AG08396 (cell line): ENCODE data around the gene MEPCE.

Experiments used
- DNase-seq: peaks from one replicate; pipeline ENCODE4 v3.0.0; 2012; ENCODE audit warnings: low spot score, mixed read lengths

Gene MEPCE

DNA sequence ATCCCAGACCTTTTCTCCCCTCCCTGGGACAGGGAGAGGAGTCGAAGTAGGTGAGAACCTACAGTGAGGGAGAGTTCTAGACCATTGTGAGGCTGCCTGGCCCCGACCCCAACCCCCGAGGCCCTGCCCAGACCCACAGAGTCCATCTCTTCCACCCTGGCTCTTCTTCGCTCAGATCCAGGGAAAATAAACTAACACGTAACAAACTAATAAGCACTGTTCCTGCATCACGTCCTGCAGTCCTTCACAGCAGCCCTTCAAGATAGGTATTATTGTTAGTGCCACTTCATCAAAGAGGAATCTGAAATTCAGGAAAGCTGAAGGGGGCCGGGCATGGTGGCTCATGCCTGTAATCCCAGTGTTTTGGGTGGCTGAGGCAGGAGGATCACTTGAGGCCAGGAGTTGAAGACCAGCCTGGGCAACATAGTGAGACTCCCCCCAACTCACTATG, 34.6 kb downstream of the MEPCE start, which contains the start of gene SPACDR:
SPACDR (minus strand) TSS at position 51 of the 451 bp plus-strand sequence. CDS start 235 bp downstream, outside the sequence.
- DNase-seq = no peak

GRCh38 chr7:100464791-100465190, 35.2 kb downstream of the MEPCE start:
- no peak for DNase-seq

DNA sequence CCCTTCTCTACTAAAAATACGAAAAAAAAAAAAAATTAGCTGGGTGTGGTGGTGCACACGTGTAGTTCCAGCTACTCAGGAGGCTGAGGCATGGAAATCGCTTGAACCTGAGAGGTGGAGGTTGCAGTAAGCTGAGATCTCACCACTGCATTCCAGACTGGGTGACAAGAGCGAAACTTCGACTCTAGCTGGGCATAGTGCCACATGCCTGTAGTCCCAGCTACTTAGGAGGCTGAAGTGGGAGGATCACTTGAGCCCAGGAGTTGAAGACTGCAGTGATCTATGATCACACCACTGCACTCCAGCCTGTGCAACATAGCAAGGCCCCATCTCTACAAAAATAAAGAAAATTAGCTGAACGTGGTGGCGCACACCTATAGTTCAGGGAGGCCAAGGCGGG, 35.7 kb downstream of the MEPCE start:
- no peak for DNase-seq

DNA sequence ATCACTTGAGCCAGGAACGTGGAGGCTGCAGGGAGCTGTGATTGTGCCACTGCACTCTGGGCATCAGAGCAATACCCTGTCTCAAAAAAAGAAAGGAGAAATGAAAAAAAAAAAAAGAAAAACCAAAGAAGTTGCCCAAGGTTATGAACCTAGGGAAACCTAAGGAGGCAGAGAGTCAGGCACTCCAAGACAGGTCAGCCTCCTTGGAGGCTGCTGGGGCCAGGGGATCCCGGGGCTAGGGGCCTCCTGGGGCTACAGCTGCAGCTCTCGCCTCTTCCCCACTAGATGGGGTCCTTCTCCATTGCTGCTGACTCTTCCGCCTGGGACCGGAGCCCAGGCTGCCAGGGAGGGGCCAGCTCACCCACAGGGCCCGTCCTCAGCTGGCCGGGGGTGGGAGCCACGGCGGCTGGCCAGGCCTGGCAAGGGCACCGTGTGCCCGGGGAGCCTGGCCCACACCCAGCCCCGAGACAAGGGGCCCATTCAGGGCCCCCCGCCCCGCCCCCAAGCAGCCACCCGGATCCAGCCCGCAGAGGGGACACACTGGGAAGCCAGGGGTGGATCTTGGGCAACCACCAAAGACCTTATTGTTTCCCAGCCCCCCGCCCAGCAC, 36.2 kb downstream of the MEPCE start:
- DNase-seq = peak; percentile 91

- DNase-seq = no peak
These were observed 37.3 kb downstream of the MEPCE start for GRCh38 chr7:100466653-100467605.

DNA sequence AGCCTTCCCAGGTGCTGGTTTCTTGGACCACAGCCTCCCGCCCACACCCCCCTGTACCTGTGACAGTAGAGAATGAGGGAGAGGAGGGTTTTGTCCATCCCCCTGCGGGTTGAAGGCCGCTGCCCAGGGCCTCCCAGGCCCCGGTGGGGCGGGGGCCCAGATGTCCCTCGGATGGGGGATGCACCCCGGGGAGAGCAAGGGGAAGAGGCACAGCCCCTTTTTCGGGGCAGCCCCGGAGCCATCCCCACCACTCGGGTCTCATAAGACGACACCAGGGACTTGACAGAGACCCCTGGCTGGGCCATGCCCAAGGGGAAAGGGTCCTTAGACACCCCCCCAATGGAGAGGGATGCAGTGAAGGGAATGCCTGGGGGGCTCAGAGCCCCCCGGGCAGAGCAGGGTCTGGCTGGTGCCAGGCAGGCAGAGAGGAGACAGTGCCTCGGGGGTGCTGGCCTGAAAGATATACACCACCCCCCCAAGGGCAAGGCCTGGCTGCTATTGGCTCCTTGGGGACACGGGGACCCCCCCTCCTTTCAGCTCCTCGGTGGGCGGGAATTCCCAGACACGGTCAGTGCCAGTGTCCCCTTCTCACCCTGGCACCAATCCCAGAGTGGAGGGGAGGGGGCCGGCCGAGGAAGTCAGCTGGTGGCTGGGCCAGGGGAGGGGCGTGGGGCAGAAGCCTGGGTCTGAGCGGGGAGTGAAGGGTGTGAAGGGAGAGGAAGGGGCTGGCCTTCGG, 38.2 kb downstream of the MEPCE start:
- DNase-seq = no peak

GRCh38 chr7:100469227-100470044, 39.8 kb downstream of the MEPCE start:
- peak; percentile 94 for DNase-seq

- DNase-seq = no peak
These were observed 41.4 kb downstream of the MEPCE start for GRCh38 chr7:100471021-100471420.

GRCh38 chr7:100472121-100472851, 42.7 kb downstream of the MEPCE start:
- DNase-seq = no peak

DNA sequence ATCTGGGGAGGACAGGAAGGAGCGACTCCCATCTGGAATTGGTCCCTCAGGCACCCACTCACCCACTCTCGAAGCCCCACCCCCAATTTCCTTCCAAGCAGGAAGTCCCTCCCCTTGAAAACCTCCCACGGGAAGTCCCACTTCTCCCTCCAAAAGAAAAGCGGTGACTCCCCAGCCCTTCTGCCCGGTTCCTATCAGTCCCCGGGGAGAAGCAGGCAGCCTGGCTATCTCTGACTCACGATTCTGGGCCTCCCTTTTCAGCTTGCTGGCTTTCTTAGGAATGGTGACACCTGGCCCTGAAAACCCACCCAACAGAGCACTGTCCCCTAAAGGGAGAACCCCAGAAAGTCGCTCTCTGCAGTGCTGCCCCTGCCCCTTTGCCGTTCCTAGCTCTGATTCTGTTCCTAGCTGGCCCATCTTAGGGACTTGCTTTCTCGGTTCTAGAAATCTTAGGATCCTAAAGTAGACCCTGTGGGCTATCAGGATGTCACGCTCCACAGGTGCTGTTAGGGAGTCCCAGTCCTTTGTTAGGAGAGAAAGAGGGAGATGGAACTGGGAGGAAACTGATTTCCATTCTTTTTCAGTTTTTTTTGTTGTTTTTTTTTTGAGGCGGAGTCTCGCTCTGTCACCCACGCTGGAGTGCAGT, 43.3 kb downstream of the MEPCE start:
- no peak for DNase-seq

DNA sequence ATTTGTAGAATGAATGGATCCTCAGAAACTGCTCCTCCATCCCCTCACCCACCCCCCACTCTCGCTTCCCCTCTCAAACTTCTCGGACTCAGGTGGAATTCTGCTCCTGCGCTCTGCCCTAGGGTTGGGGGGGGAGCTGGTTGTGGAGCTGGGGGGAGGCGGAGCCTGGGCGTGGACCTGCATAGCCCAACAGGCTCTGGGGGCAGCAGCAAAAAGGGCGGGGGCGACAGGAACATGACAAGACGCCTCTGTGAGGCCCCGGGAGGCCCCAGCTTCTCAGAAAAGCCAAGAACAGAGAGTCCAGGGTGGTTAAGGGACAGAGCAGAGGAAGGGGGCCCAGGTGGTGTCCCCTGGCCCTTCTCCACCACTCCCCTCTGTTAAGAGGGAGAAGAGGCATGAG, 45.9 kb downstream of the MEPCE start:
- no peak for DNase-seq

GRCh38 chr7:100476101-100476780, 46.6 kb downstream of the MEPCE start:
- no peak for DNase-seq

- peak; percentile 55 for DNase-seq
These were observed 47.6 kb downstream of the MEPCE start for GRCh38 chr7:100476903-100477870.

DNA sequence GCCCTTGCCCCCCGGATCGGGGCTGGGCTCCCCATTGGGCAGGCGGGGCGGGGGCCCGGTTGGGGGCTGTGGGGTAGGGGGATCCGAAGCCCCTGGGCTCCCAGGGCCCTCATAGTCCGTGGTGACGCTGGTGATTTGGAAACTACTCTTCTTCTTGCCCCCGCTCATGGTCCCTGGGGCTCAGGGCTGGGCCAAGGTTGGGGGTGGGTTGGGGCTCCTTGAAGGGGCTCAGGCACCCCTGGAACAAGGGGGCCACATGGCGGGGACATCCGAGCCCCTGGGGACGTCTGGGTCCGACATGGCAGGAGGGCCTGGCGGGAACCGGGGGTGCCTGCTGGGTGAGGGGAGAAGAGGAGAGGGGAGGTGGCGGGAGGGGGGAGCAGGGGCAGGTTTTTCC, 48.2 kb downstream of the MEPCE start:
- peak; percentile 24 for DNase-seq

- DNase-seq = peak; percentile 92
These were observed 49.5 kb downstream of the MEPCE start, which contains the start of gene TSC22D4 for GRCh38 chr7:100478958-100479660. Gene TSC22D4 (minus strand): TSS chr7:100479214. CDS start chr7:100478038, 1,176 bp downstream.

DNA sequence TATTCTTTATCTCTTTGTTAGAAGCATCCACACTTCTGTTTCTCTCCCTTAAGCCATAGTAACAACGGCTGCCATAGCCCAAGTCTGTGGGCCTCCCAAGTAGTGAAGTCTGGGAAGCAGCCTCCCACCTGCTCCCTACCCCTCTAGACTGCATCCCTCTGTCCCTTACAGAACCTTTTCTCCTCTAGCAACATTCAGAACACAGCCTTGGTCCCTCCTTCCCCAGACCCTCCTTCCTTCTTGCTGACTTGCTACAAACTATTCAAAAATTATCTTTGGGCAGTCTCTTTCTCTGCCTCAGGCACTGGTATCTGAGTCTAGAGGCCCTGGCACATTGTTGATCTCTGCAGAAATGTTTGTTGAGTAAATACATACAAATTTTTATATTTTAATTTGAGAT, 51.8 kb downstream of the MEPCE start:
- no peak for DNase-seq

DNA sequence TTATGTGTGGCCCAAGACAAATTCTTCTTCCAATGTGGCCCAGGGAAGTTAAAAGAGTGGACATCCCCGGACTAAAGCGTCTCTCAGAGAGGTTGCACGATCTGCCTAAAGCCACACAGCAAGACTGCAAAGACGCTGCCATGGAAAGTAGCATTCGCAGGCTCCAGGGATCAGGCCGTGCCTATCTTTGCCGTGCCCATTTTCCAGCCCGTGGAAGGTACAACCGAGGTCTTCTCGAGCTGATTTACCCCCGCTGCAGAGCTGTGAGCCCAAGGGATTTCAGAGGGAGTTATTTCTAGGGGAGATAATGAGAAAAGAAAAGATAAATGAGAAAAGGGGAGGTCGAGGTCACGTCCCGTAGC, 53.1 kb downstream of the MEPCE start:
- no peak for DNase-seq
